KMS-11 (cell line): ENCODE results near the gene PSTPIP2.

Source experiments
- H2AFZ ChIP-seq: fragments of 200-600 bp; sonication (generic); 2 replicates; pipeline ENCODE4 v1.6.1; 2016; ENCODE audit warnings: antibody characterized with exemption, mixed run types, low read depth
- H3K27ac ChIP-seq: fragments of 200-600 bp; sonication (generic); 2 replicates; pipeline ENCODE4 v1.6.1; 2016; ENCODE audit warnings: mild to moderate bottlenecking, mixed run types
- H3K27me3 ChIP-seq: fragments of 200-600 bp; sonication (generic); 2 replicates; pipeline ENCODE4 v1.6.1; 2017; ENCODE audit warnings: mild to moderate bottlenecking, low read depth, mixed run types, moderate library complexity; ENCODE audit not compliant: insufficient read depth
- H3K36me3 ChIP-seq: fragments of 200-600 bp; sonication (generic); 2 replicates; pipeline ENCODE4 v1.6.1; 2017; ENCODE audit warnings: mild to moderate bottlenecking, mixed run types; ENCODE audit not compliant: insufficient read depth
- H3K4me1 ChIP-seq: fragments of 200-600 bp; sonication (generic); 2 replicates; pipeline ENCODE4 v1.6.1; 2016; ENCODE audit warnings: mild to moderate bottlenecking, low read depth, mixed run types; ENCODE audit not compliant: poor library complexity, severe bottlenecking
- H3K4me2 ChIP-seq: fragments of 200-600 bp; sonication (generic); 2 replicates; pipeline ENCODE4 v1.7.0; 2016; ENCODE audit warnings: mild to moderate bottlenecking, mixed run types
- H3K4me3 ChIP-seq: fragments of 200-600 bp; sonication (generic); IDR thresholded peaks from 2 replicates; pipeline ENCODE4 v1.6.1; 2017; ENCODE audit warnings: low read depth, low read length, mixed read lengths; ENCODE audit not compliant: insufficient read depth
- H3K79me2 ChIP-seq: fragments of 200-600 bp; sonication (generic); 2 replicates; pipeline ENCODE4 v1.6.1; 2016; ENCODE audit warnings: low read depth, mixed run types; ENCODE audit not compliant: insufficient read depth
- H3K9ac ChIP-seq: fragments of 200-600 bp; sonication (generic); 2 replicates; pipeline ENCODE4 v1.6.1; 2016; ENCODE audit warnings: mild to moderate bottlenecking, mixed run types
- H4K20me1 ChIP-seq: fragments of 200-600 bp; sonication (generic); 2 replicates; pipeline ENCODE4 v1.6.1; 2016; ENCODE audit warnings: mild to moderate bottlenecking, mixed run types; ENCODE audit not compliant: insufficient read depth
- CTCF ChIP-seq: fragments of 200-600 bp; sonication (generic); conservative IDR thresholded peaks from 2 replicates; pipeline ENCODE4 v1.6.1; 2017; ENCODE audit warnings: low read depth, mild to moderate bottlenecking, antibody characterized with exemption, low read length, moderate library complexity, mixed read lengths

The PSTPIP2 gene

GRCh38 chr18:46046688-46047087 lies 25.4 kb downstream of the PSTPIP2 start:
- H3K4me1 ChIP-seq, result peaks cover 10% of the 10 kb centered on the region
- H2AFZ ChIP-seq, result no peak overlapping the region
- no peaks in the 10 kb centered on the region for H3K36me3 ChIP-seq
- TF ChIP-seq CTCF, result no peak
- no peaks in the 10 kb centered on the region for H3K27me3 ChIP-seq
- no peak overlapping the region for H3K4me3 ChIP-seq
- no peak overlapping the region for H3K27ac ChIP-seq
- no peaks in the 10 kb centered on the region for H3K79me2 ChIP-seq
- no peaks in the 10 kb centered on the region for H4K20me1 ChIP-seq
- no peak overlapping the region for H3K9ac ChIP-seq
- no peak overlapping the region for H3K4me2 ChIP-seq

- Histone ChIP-seq H3K9ac (no peak overlapping the region), H2AFZ (no peak overlapping the region)
These were observed 25.9 kb downstream of the PSTPIP2 start for GRCh38 chr18:46046126-46046525.

DNA sequence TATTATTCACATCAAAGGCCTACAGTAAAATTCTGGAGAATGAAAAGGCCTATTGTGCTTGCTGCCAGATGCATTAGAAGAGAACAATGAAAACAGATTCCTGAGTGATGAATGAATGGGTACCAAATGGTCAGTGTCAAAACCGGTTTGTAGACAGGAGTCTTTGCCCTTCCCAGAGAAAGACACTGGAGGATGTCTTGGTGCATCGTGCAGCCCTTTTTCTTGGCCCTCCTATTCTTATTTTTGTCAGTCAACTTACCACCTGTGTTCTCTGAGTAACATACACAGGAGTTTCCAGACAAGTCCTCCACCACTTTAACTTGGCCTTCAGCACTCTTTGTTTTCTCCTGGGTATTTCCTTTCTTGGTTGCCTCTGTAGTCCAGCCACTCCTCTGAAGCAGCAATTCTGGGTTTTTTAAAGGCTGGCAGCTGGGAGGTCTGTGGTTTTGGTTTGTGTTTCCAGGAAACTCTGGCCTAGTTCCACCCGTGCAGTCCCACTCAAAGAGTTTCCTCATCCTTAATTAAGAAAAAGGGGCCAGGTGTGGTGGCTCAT lies 29.4 kb downstream of the PSTPIP2 start:
- H3K27me3 ChIP-seq, result no peaks in the 10 kb centered on the region
- no peaks in the 10 kb centered on the region for H3K79me2 ChIP-seq
- no peak overlapping the region for H3K4me2 ChIP-seq
- no peaks in the 10 kb centered on the region for H4K20me1 ChIP-seq
- no peak for TF ChIP-seq CTCF
- no peak overlapping the region for H3K4me3 ChIP-seq
- no peak overlapping the region for H3K27ac ChIP-seq
- no peaks in the 10 kb centered on the region for H3K36me3 ChIP-seq
- H3K9ac ChIP-seq, result no peak overlapping the region
- H2AFZ ChIP-seq, result no peak overlapping the region
- H3K4me1 ChIP-seq, result peaks cover 10% of the 10 kb centered on the region

More at GRCh38 chr18:46046126-46046525, 25.9 kb downstream of the PSTPIP2 start:
- Histone ChIP-seq H3K36me3 (no peaks in the 10 kb centered on the region), H3K79me2 (no peaks in the 10 kb centered on the region), H3K27me3 (no peaks in the 10 kb centered on the region), H3K27ac (no peak overlapping the region), H3K4me1 (peaks cover 10% of the 10 kb centered on the region), H4K20me1 (no peaks in the 10 kb centered on the region), H3K4me2 (no peak overlapping the region), H3K4me3 (no peak overlapping the region)
- no peak for TF ChIP-seq CTCF

DNA sequence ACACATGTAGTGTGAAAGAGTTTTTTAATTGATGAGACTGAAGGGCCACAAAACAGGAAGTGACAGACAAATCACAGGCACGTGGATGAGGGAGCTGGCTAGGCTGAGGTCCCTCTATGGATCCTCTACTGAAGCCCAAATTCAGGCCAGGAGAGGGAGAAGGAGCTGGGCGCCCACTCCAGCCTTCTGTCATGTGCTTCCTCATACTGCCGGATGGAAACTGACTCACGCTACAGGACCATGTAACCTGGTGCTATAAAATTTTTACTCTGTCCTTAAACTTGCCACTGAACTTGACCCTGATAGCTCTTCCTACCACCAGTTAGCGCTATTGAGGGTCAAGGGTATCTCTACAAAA lies 31.3 kb downstream of the PSTPIP2 start:
- Histone ChIP-seq H3K9ac (no peak overlapping the region), H3K27ac (no peak overlapping the region), H3K27me3 (no peaks in the 10 kb centered on the region), H3K4me1 (peaks cover 10% of the 10 kb centered on the region), H3K4me2 (no peak overlapping the region), H3K79me2 (no peaks in the 10 kb centered on the region), H3K4me3 (no peak overlapping the region), H2AFZ (no peak overlapping the region), H4K20me1 (no peaks in the 10 kb centered on the region), H3K36me3 (no peaks in the 10 kb centered on the region)
- TF ChIP-seq CTCF, result no peak
